Esophagus squamous epithelium (tissue), 5 donors: ENCODE results near the gene MUC20. TPM values are rescaled to one million over a fixed set of nuclear protein-coding genes. Genes with fewer than 3 reads are reported as not detected.

ENCODE experiments used
- DNase-seq: peaks from one replicate; lab custom pipeline; 2025; lab: John Stamatoyannopoulos, UW
- H3K27ac ChIP-seq, 4 donors: fragments of 200-600 bp; sonication (generic); one replicate each; pipeline ENCODE4 v1.5.1; 2016 to 2019; ENCODE audit warnings: mild to moderate bottlenecking in 1 of 4
- H3K27me3 ChIP-seq, 4 donors: fragments of 200-600 bp; sonication (generic); 1 replicate in 3 of 4; 2 replicates in 1 of 4; pipeline versions ENCODE4 v1.5.1 to v1.6.0; 2017 to 2021; ENCODE audit warnings: antibody characterized with exemption in 1 of 4
- H3K36me3 ChIP-seq, 3 donors: fragments of 200-600 bp; sonication (generic); one replicate each; pipeline ENCODE4 v1.5.1; 2016 to 2019
- H3K4me1 ChIP-seq, 3 donors: fragments of 200-600 bp; sonication (generic); one replicate each; pipeline ENCODE4 v1.5.1; 2017 to 2019
- H3K4me3 ChIP-seq, 4 donors: fragments of 200-600 bp; sonication (generic); 1 replicate in 3 of 4; 2 replicates in 1 of 4; pipeline ENCODE4 v1.5.1; 2016 to 2019; ENCODE audit warnings: mild to moderate bottlenecking in 2 of 4, moderate library complexity in 1 of 4
- H3K9me3 ChIP-seq, 3 donors: fragments of 200-600 bp; sonication (generic); one replicate each; pipeline ENCODE4 v1.5.1; 2016 to 2019
- POLR2A ChIP-seq, 4 donors: fragments of 450-650 bp; IDR thresholded peaks; one replicate each; pipeline ENCODE4 v1.6.1; 2017; ENCODE audit warnings: antibody characterized with exemption in 4 of 4, mild to moderate bottlenecking in 4 of 4, moderate library complexity in 3 of 4
- WGBS, 2 donors: methylation state at CpG; one replicate each; pipeline ENCODE4 v1.1.5; 2018; 5-methylcytosine and 5-hydroxymethylcytosine counted together
- intact Hi-C: fragments of 100-400 bp; cut with DNase I; formaldehyde crosslinking; loops from one replicate; pipeline ENCODE4 v1.15.0; 2022
- total RNA-seq, 4 donors: library from RNA; depleted of rRNA; stranded (reverse); fragments of >200 nt; gene quantifications; one replicate each; pipeline ENCODE4 v1.1.0, GENCODE V29; 2016
- TF ChIP-seq, protein P1 (sequence below), 6 experiments: fragments of 450-650 bp in 4 of 6; fragments of 200-600 bp in 2 of 6; sonication (generic) in 2 of 6; IDR thresholded peaks; one replicate each; pipeline ENCODE4 v1.5.1; 2016 to 2019; ENCODE audit warnings: antibody characterized with exemption in 6 of 6, mild to moderate bottlenecking in 4 of 6, moderate library complexity in 4 of 6
- donor health status: DM: yes; HTN: yes; CAD: no.

Gene MUC20
- total RNA-seq, 4 donors from 2014 or later: 14.1 to 64.1 (median 25.7) TPM

DNA sequence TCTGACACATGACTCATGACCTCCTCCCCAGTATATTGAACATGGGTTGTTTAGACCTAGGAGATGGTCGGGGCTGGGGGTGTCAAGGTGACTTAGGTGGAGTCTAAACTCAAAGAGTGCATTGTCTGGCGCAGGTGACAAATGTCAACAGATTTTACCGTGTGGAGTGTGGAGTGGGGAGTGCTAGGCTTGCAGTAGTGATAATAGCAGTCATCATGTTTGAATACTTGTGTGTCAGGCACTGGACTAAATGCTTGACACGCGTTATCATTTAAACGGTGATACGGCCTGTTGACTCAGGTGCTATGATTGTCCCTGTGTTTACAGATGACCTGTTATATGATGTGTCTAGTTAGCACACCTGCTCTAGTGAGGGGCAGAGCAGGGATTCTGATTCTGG is 30.8 kb downstream of the MUC20 start:
- TF ChIP-seq, protein P1, sequence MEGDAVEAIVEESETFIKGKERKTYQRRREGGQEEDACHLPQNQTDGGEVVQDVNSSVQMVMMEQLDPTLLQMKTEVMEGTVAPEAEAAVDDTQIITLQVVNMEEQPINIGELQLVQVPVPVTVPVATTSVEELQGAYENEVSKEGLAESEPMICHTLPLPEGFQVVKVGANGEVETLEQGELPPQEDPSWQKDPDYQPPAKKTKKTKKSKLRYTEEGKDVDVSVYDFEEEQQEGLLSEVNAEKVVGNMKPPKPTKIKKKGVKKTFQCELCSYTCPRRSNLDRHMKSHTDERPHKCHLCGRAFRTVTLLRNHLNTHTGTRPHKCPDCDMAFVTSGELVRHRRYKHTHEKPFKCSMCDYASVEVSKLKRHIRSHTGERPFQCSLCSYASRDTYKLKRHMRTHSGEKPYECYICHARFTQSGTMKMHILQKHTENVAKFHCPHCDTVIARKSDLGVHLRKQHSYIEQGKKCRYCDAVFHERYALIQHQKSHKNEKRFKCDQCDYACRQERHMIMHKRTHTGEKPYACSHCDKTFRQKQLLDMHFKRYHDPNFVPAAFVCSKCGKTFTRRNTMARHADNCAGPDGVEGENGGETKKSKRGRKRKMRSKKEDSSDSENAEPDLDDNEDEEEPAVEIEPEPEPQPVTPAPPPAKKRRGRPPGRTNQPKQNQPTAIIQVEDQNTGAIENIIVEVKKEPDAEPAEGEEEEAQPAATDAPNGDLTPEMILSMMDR (IDR thresholded peaks at IDR 0.05): no peak
- TF ChIP-seq POLR2A (IDR thresholded peaks at IDR 0.05): no peak
- Histone ChIP-seq H3K27ac (no peak overlapping the region), H3K27me3 (peaks cover 0 to 54% (median 3%) of the 10 kb centered on the region in 4 donors), H3K36me3 (no peaks in the 10 kb centered on the region), H3K4me1 (peaks cover 0 to 7% (median 0%) of the 10 kb centered on the region in 3 donors), H3K4me3 (no peak overlapping the region), H3K9me3 (no peaks in the 10 kb centered on the region)
- intact Hi-C loops: no loop called here
- no peak for DNase-seq
- 71 to 75% methylated on average over 3 to 7 of the region's 7 CpGs for WGBS, 2 donors

DNA sequence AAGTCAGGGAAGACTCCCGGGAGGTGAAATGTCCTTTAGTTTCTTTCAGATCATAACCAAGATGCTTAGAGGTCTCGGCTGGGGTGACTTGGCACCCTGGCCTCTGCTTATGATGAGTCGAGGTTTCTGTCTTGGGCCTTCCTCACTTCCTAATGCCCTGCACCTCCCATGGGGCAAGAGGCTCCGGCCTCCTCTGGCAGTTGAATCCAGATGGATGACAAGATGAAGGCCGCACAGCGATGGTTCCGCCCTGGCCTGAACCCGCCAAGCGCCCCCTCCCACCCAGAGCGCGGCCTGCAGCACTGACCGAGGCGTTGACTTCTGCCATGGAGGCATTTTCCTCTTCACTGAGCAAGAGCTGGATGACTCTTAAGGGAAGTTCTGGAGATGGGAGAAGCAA is 31.3 kb downstream of the MUC20 start:
- Histone ChIP-seq H3K4me1 (peaks cover 0 to 10% (median under 1%) of the 10 kb centered on the region in 3 donors), H3K27ac (no peak overlapping the region), H3K36me3 (no peaks in the 10 kb centered on the region), H3K4me3 (no peak overlapping the region), H3K27me3 (peaks cover 0 to 59% (median 3%) of the 10 kb centered on the region in 4 donors), H3K9me3 (no peaks in the 10 kb centered on the region)
- no peak for TF ChIP-seq POLR2A (IDR thresholded peaks at IDR 0.05)
- no peak for DNase-seq
- intact Hi-C loops: no loop called here
- 66 to 80% methylated on average over 2 to 3 of the region's 13 CpGs for WGBS, 2 donors

DNA sequence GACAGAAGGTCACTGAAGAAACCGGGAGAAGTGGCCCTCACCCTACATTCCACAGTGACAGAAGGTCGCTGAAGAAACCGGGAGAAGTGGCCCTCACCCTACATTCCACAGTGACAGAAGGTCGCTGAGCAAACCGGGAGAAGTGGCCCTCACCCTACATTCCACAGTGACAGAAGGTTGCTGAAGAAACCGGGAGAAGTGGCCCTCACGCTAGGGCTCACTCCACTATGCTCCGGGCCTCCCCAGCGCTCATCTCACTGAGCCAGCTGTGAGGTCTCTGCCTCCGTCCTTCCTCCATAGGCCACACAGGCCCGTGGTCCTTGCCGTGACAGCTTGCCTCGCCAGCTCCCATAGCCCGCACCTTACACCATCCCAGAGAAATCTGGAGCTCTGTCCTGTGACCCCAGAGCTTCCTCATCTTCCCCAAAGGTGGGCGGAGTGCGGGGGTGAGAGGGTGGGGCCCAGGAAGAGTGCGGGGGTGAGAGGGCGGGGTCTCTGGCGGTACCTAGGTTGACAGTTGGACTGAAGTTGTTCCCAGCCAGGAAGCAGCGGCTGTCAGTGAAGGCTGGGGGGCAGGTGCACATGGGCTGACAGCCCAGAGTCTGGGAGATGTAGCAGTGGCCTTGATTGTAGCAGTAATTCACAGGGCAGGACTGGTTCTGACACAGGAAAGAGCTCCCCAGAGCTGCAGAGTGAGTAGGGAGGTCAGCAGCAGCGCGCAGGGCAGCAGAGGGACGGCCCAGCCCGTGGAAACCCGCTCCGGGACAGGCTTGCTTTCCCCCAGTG is 32.0 kb downstream of the MUC20 start:
- Histone ChIP-seq H3K27ac (no peak overlapping the region), H3K4me1 (peaks cover 0 to 15% (median 7%) of the 10 kb centered on the region in 3 donors), H3K4me3 (no peak overlapping the region), H3K36me3 (no peaks in the 10 kb centered on the region), H3K27me3 (peaks cover 0 to 60% (median 3%) of the 10 kb centered on the region in 4 donors), H3K9me3 (no peaks in the 10 kb centered on the region)
- intact Hi-C loops: no loop called here
- no peak for DNase-seq
- TF ChIP-seq, protein P1 (IDR thresholded peaks at IDR 0.05): no peak
- no peak for TF ChIP-seq POLR2A (IDR thresholded peaks at IDR 0.05)
- 77 to 90% methylated on average over 2 to 16 of the region's 26 CpGs for WGBS, 2 donors

DNA sequence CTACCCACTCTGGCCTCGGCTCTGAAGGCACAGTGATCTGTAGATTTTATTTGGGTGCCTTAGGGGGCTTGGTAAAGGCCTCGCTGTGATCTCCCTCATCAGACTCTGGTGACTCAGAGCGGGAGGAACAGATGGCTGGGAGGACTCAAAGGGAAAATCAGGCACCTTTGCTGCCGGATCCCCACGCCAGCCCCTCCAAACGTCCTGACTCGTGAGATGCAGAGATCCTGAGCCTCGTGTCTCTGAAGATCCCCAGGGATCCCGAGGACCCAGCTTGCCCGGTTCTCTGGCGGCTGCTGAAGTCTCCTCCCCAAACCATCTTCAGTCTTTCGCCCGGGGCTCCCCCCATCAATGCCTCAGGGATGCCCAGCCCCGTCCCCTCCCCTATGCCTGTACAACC is 32.8 kb downstream of the MUC20 start:
- Histone ChIP-seq H3K9me3 (no peaks in the 10 kb centered on the region), H3K4me3 (no peak overlapping the region), H3K27ac (no peak overlapping the region), H3K27me3 (peaks cover 0 to 59% (median 2%) of the 10 kb centered on the region in 4 donors), H3K4me1 (peaks cover 0 to 9% (median 7%) of the 10 kb centered on the region in 3 donors), H3K36me3 (no peaks in the 10 kb centered on the region)
- no peak for DNase-seq
- TF ChIP-seq, protein P1 (IDR thresholded peaks at IDR 0.05): no peak
- no peak for TF ChIP-seq POLR2A (IDR thresholded peaks at IDR 0.05)
- WGBS, 2 donors: 62 to 78% methylated on average over 11 to 13 of the region's 14 CpGs
- intact Hi-C loops: no loop called here

DNA sequence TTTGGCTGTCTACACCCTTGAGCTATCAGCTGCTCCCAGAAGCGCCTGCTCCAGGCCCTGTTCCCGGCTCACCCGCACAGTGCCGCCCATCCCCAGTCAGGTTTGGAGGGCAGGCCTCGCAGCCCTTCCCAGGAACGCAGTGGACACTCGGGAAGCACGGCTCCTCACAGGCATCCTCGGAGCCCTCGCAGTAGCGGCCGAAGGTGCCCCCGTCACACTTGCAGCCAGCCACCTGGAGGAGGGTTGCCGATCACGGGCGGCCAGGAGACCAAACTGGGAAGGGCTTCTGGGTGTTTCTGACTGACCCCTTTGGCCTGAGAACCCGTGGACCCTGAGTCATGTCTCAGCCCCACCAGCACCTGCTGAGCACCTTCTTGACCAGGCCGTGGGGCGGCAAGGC is 33.4 kb downstream of the MUC20 start:
- H3K4me3 ChIP-seq: no peak overlapping the region
- 88% methylated on average over 10 of the region's 19 CpGs; no CpG with 5 or more reads in 1 of the 2 donors for WGBS, 2 donors
- peaks cover 0 to 9% (median 7%) of the 10 kb centered on the region in 3 donors for H3K4me1 ChIP-seq
- intact Hi-C loops: no loop called here
- no peak overlapping the region for H3K27ac ChIP-seq
- no peaks in the 10 kb centered on the region for H3K9me3 ChIP-seq
- DNase-seq: no peak
- H3K27me3 ChIP-seq: peaks cover 0 to 60% (median 0%) of the 10 kb centered on the region in 4 donors
- no peaks in the 10 kb centered on the region for H3K36me3 ChIP-seq
- TF ChIP-seq, protein P1 (IDR thresholded peaks at IDR 0.05): no peak
- no peak for TF ChIP-seq POLR2A (IDR thresholded peaks at IDR 0.05)
